Smooth muscle cell (in vitro differentiated cells): Measurements from ENCODE around the gene ZNF407. TPM values are rescaled to one million over a fixed set of nuclear protein-coding genes. Genes with fewer than 3 reads are reported as not detected.
A peak's percentile ranks its signal among the peaks of the same experiment; 100 is the strongest.

Experiments used
- DNase-seq: peaks from one replicate; lab custom pipeline; 2025; ENCODE audit not compliant: unreplicated experiment; lab: John Stamatoyannopoulos, UW
- H2AFZ ChIP-seq: fragments of 200-600 bp; sonication (generic); 2 replicates; pipeline ENCODE4 v1.6.0; 2016; ENCODE audit warnings: antibody characterized with exemption, low read depth, mild to moderate bottlenecking
- H3F3A ChIP-seq: fragments of 200-600 bp; sonication (generic); 2 replicates; pipeline ENCODE4 v1.6.0; 2017; ENCODE audit warnings: antibody characterized with exemption, low read depth
- H3K27ac ChIP-seq: fragments of 200-600 bp; sonication (generic); 2 replicates; pipeline ENCODE4 v1.5.1; 2016; ENCODE audit warnings: low read depth, mild to moderate bottlenecking
- H3K27me3 ChIP-seq: fragments of 200-600 bp; sonication (generic); 2 replicates; pipeline ENCODE4 v1.6.1; 2016; ENCODE audit warnings: low read depth, mild to moderate bottlenecking
- H3K36me3 ChIP-seq: fragments of 200-600 bp; sonication (generic); 2 replicates; pipeline ENCODE4 v1.5.1; 2016; ENCODE audit warnings: low read depth
- H3K4me1 ChIP-seq: fragments of 200-600 bp; sonication (generic); 2 replicates; pipeline ENCODE4 v1.5.1; 2016; ENCODE audit warnings: low read depth
- H3K4me2 ChIP-seq: fragments of 200-600 bp; sonication (generic); 2 replicates; pipeline ENCODE4 v1.6.0; 2016; ENCODE audit warnings: mild to moderate bottlenecking
- H3K4me3 ChIP-seq: fragments of 200-600 bp; sonication (generic); 2 replicates; pipeline ENCODE4 v1.5.1; 2016; ENCODE audit warnings: mild to moderate bottlenecking
- H3K79me2 ChIP-seq: fragments of 200-600 bp; sonication (generic); 2 replicates; pipeline ENCODE4 v1.6.0; 2016; ENCODE audit warnings: low read depth, mild to moderate bottlenecking
- H3K9ac ChIP-seq: fragments of 200-600 bp; sonication (generic); 2 replicates; pipeline ENCODE4 v1.6.0; 2016; ENCODE audit warnings: low read depth
- H3K9me3 ChIP-seq: fragments of 200-600 bp; sonication (generic); replicated peaks from 2 replicates; pipeline ENCODE4 v1.5.1; 2016; ENCODE audit warnings: low read depth
- H4K20me1 ChIP-seq: fragments of 200-600 bp; sonication (generic); 2 replicates; pipeline ENCODE4 v1.6.0; 2016; ENCODE audit warnings: low read depth
- WGBS: methylation state at CpG from one replicate; pipeline ENCODE4 v1.1.7; 2016; ENCODE audit warnings: low lambda C conversion rate; 5-methylcytosine and 5-hydroxymethylcytosine counted together
- polyA plus RNA-seq: library from polyadenylated mRNA; unstranded; fragments of >200 nt; fragmentation: Nextera tagmentation; extraction: Ambion mirVana; gene quantifications from 2 replicates; pipeline ENCODE4 v1.2.1, GENCODE V29; 2016
- total RNA-seq: library from RNA; depleted of rRNA; stranded (reverse); fragments of >200 nt; gene quantifications from 2 replicates; pipeline ENCODE4 v1.2.3, GENCODE V29; 2014
- TF ChIP-seq, protein P1 (sequence below): fragments of 200-600 bp; sonication (generic); IDR thresholded peaks from 2 replicates; pipeline ENCODE4 v1.5.1; 2017; ENCODE audit warnings: borderline replicate concordance, mild to moderate bottlenecking, antibody characterized with exemption; ENCODE audit not compliant: insufficient read depth, poor library complexity, severe bottlenecking

The ZNF407 gene
- total and polyA plus RNA-seq, 2 experiments from 2014 or later: 4.5 to 11.5 TPM

DNA sequence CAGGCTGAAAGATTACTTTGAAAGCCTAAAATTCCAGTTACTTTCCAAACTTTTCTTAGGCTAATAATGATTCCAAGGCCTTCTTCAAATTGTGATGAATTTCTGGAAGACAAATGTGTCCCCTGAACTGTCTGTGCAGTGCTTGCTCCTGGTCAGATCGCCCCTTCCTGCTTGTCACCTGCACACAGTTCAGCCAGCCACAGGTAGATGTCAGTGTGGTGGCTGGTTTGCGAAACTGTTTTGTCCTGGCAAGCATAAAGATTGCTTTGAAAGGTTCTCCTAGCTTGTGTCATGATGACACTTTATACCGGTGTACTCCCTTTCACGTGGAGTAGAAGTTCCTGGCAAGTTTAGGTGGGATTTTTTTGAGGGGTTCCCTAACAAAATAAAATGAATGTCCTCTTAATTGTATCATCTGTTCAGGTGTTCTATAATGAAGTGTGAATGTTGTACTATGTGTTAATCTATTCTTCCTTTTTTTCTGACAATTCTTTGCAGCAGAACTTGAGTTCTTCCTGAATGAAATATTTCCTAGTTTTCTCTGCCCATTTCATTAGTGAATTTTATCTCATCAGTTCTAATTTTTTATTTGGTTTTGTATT, 298.8 kb downstream of the ZNF407 start:
- no peak overlapping the region for H3K9ac ChIP-seq
- H3K27ac ChIP-seq: no peak overlapping the region
- WGBS: 45% methylated on average over 4 of the region's 4 CpGs
- no peaks in the 10 kb centered on the region for H3K36me3 ChIP-seq
- no peak overlapping the region for H3K4me3 ChIP-seq
- H3F3A ChIP-seq: no peaks in the 10 kb centered on the region
- no peak for DNase-seq
- H3K79me2 ChIP-seq: no peaks in the 10 kb centered on the region
- TF ChIP-seq, protein P1, sequence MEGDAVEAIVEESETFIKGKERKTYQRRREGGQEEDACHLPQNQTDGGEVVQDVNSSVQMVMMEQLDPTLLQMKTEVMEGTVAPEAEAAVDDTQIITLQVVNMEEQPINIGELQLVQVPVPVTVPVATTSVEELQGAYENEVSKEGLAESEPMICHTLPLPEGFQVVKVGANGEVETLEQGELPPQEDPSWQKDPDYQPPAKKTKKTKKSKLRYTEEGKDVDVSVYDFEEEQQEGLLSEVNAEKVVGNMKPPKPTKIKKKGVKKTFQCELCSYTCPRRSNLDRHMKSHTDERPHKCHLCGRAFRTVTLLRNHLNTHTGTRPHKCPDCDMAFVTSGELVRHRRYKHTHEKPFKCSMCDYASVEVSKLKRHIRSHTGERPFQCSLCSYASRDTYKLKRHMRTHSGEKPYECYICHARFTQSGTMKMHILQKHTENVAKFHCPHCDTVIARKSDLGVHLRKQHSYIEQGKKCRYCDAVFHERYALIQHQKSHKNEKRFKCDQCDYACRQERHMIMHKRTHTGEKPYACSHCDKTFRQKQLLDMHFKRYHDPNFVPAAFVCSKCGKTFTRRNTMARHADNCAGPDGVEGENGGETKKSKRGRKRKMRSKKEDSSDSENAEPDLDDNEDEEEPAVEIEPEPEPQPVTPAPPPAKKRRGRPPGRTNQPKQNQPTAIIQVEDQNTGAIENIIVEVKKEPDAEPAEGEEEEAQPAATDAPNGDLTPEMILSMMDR: peak; percentile 25
- H3K27me3 ChIP-seq: no peaks in the 10 kb centered on the region
- no peak overlapping the region for H2AFZ ChIP-seq
- H4K20me1 ChIP-seq: no peaks in the 10 kb centered on the region
- no peaks in the 10 kb centered on the region for H3K9me3 ChIP-seq
- no peak overlapping the region for H3K4me2 ChIP-seq
- H3K4me1 ChIP-seq: no peaks in the 10 kb centered on the region

DNA sequence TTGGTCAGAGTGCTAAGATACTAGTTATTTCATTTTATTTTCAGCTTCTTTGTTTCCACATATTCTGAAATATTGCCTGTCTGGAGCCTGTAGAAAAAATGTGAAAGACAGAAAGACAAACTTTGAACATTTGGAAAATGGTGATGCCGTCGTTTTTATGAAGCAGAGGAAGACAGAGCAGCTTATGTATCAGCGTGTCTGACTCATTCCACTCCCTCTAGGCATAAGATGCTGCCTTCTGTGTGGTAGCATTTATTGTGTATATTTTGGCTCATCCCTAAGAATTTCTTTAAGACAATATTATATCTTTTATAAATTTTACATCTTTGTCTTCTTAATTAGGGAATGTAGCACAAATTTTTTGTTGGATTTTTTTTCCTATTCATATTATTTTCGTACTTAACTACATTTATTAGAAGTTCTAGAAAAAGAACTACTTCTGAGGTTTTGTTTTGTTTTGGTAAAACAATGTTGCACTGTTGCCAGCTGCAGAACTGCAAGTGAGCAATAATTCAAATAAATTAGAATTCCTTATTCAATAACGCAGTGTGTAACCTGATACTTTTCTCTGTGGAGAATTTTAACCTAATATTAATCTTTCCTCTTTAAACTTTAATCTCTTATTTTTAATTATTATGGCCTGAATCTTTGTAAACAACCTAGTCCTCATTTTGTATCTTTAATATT, 300.4 kb downstream of the ZNF407 start:
- Histone ChIP-seq H3K36me3 (no peaks in the 10 kb centered on the region), H3K79me2 (no peaks in the 10 kb centered on the region), H3K4me2 (peak overlapping the region; percentile 55), H3K9ac (no peak overlapping the region), H3F3A (no peaks in the 10 kb centered on the region), H3K4me1 (no peaks in the 10 kb centered on the region), H3K27me3 (no peaks in the 10 kb centered on the region), H4K20me1 (no peaks in the 10 kb centered on the region), H3K4me3 (no peak overlapping the region), H3K27ac (no peak overlapping the region), H2AFZ (no peak overlapping the region), H3K9me3 (no peaks in the 10 kb centered on the region)
- DNase-seq: no peak
- 34% methylated on average over 5 of the region's 5 CpGs for WGBS
- TF ChIP-seq, protein P1: no peak

DNA sequence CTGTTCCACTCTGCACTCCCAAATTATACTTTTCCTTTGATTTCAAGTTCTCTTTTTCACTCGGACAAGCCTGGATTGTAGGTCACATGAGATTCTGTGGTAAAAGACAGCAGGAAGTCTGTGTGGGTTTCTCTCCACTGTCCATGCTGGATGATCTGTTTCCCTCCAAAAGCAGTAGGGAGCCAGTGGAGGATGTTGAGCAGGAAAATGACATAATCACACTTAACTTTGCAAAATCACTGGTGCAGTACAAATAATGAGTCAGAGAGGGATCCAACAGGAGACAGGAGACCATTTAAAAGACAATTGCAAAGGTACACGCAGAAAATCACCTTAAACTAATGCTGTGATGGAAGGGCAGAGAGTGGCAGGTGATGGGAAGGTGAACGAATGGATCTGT, 301.3 kb downstream of the ZNF407 start:
- H3K36me3 ChIP-seq: no peaks in the 10 kb centered on the region
- H3K4me3 ChIP-seq: no peak overlapping the region
- H3K27ac ChIP-seq: no peak overlapping the region
- H3K4me1 ChIP-seq: no peaks in the 10 kb centered on the region
- H3K27me3 ChIP-seq: no peaks in the 10 kb centered on the region
- no peaks in the 10 kb centered on the region for H3K79me2 ChIP-seq
- no peak for DNase-seq
- no peaks in the 10 kb centered on the region for H4K20me1 ChIP-seq
- WGBS: 61% methylated on average over 3 of the region's 3 CpGs
- no peak overlapping the region for H2AFZ ChIP-seq
- TF ChIP-seq, protein P1: no peak
- no peaks in the 10 kb centered on the region for H3K9me3 ChIP-seq
- no peak overlapping the region for H3K4me2 ChIP-seq
- no peaks in the 10 kb centered on the region for H3F3A ChIP-seq
- H3K9ac ChIP-seq: no peak overlapping the region

DNA sequence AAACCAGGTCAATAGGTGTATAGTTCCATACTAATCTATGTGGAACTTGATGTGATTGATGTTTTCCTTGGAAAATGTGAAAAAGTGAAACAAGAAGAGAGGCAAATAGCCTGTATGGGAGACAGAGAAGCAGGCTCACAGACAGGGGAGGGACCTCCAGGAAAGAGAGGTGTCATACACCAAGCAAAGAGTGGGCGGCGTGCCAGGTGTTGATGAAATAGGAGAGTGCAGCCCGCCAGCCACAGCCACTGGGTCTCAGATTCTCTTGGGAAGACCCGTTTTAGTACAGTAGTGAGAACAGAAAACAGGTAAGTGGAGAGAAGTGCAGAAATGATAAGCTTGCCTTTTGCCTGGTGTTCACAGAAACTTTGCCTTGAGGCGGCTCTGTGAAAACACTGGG, 301.9 kb downstream of the ZNF407 start:
- H3K27me3 ChIP-seq: no peaks in the 10 kb centered on the region
- H2AFZ ChIP-seq: no peak overlapping the region
- no peaks in the 10 kb centered on the region for H4K20me1 ChIP-seq
- H3K27ac ChIP-seq: no peak overlapping the region
- no peaks in the 10 kb centered on the region for H3F3A ChIP-seq
- H3K9me3 ChIP-seq: no peaks in the 10 kb centered on the region
- H3K4me1 ChIP-seq: no peaks in the 10 kb centered on the region
- TF ChIP-seq, protein P1: no peak
- DNase-seq: no peak
- H3K36me3 ChIP-seq: no peaks in the 10 kb centered on the region
- WGBS: 97% methylated on average over 5 of the region's 5 CpGs
- H3K4me2 ChIP-seq: no peak overlapping the region
- H3K9ac ChIP-seq: no peak overlapping the region
- no peak overlapping the region for H3K4me3 ChIP-seq
- no peaks in the 10 kb centered on the region for H3K79me2 ChIP-seq
